NB4 (cell line): ENCODE results near the gene ZNF771.

ENCODE experiments used
- CTCF ChIP-seq: IDR thresholded peaks from one replicate; pipeline ENCODE4 v1.5.1; 2012; ENCODE audit warnings: low read depth, low read length
- MAX ChIP-seq: IDR thresholded peaks from 2 replicates; pipeline ENCODE4 v1.6.1; 2011; ENCODE audit warnings: low read depth, low read length
- POLR2A ChIP-seq: IDR thresholded peaks from 2 replicates; pipeline ENCODE4 v1.6.1; 2011; ENCODE audit warnings: mild to moderate bottlenecking; ENCODE audit not compliant: insufficient read length; ENCODE audit errors: extremely low read depth

GRCh38 chr16:30398661-30399434 is 8.6 kb upstream of the ZNF771 start:
- no peak for TF ChIP-seq CTCF
- TF ChIP-seq POLR2A: no peak
- TF ChIP-seq MAX: no peak
